Esophagus muscularis mucosa (tissue), 3 donors: ENCODE results near the gene ASXL3.

ENCODE experiments used
- CTCF ChIP-seq, 3 experiments: fragments of 200-600 bp in 2 of 3; fragments of 450-650 bp in 1 of 3; sonication (generic) in 2 of 3; IDR thresholded peaks; one replicate each; pipeline ENCODE4 v1.5.1; 2017 to 2019; ENCODE audit warnings: antibody characterized with exemption in 3 of 3, mild to moderate bottlenecking in 2 of 3, moderate library complexity in 1 of 3
- EP300 ChIP-seq: sonication (generic); formaldehyde crosslinking; IDR thresholded peaks from one replicate; pipeline ENCODE4 v1.6.1; 2017; ENCODE audit warnings: antibody characterized with exemption

- TF ChIP-seq CTCF (IDR thresholded peaks at IDR 0.05) (no peak), EP300 (no peak)
Observed at GRCh38 chr18:33700513-33700976, 122.5 kb downstream of the ASXL3 start.
